Body of pancreas (tissue), 4 donors: ENCODE results near the gene LDB2.

ENCODE experiments used
- CTCF ChIP-seq, 7 experiments: fragments of 450-650 bp in 4 of 7; fragments of 200-600 bp in 3 of 7; sonication (generic) in 3 of 7; IDR thresholded peaks; one replicate each; pipeline ENCODE4 v1.5.1; 2016 to 2019; ENCODE audit warnings: antibody characterized with exemption in 7 of 7
- POLR2A ChIP-seq, 3 donors: fragments of 450-650 bp; IDR thresholded peaks; one replicate each; pipeline ENCODE4 v1.6.1; 2016; ENCODE audit warnings: antibody characterized with exemption in 3 of 3, mild to moderate bottlenecking in 2 of 3

GRCh38 chr4:16820329-16820728 is 78.1 kb downstream of the LDB2 start:
- TF ChIP-seq CTCF (IDR thresholded peaks at IDR 0.05) (no peak), POLR2A (IDR thresholded peaks at IDR 0.05) (no peak)
